ENCODE results near the gene VPS52.
"Not testable (repeated sequence)": the region's sequence is repeated elsewhere in the genome, so short reads cannot be mapped to it uniquely, and the experiment has no call there.

Gene VPS52

DNA sequence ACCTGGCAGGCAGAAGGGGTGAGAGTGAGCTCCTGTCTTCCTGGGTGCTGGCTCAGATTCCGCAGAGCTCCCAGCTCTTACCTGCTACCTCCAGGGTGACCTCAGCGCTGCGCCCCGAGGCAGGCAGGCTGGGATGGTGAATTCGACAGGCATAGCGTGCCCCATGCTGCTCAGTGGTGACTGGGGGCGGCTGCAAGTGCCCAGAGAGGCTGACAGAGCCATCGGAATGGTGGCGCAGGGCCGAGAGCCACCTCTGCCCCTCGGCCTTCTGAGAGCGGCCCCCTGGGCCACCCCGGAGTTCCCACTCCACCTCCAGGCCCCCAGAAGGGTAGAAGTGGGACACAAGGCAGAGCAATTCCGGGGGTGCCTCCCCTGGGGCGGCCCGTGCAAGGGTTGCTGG is 32.5 kb upstream of the VPS52 start:
- DNase-seq = no peak

DNA sequence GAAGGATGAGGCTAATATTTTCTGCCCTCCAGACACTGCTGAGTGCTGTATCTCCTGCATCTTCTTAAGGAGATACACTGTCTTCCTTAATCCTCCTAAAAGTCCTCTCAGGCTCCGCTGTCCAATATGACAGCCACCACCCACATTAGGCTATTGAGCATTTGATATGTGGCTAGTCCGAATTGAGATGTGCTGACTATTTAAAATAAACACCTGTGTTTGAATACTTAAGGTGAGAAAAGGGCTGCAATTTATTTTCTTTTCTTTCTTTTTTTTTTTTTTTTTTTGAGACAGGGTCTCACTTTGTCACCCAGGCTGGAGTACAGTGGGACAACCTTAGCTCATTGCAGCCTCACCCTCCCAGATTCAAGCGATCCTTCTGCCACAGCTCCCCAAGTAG is 30.2 kb upstream of the VPS52 start:
- DNase-seq = no peak

DNA sequence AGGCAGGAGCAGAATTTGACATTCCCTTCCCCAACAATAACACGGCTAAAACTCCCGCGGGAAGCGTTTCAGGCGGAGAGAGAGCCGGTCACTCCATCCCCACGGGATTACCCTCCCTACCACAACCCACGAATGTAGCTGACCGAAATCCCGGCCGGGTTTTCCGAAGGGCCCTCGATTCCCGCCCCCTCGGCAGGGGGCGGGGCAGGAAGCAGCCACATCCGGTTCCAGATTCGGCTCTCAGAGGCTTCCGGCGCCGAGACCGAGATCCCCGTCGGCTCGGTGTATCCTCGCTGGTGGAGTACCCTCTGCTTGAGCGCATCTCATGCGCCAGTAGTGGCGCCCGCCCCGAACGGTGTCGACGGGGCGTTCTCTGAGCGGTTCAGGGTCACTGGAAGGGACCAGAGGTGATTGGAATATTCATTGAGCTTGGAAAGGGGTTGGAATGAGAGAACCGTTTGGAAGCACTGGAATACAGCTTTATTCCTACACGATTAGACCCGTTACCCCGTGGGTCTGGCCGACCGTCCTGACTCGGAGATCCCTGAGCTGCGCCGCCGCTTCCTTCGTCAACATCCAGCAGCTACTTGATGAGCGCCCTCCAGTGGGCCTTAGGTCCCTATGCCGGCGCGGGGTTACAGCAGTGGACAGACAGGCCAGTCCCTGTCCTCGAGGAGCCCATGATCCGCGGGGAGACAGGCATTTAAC is 27.7 kb upstream of the VPS52 start:
- DNase-seq = peak; percentile 90 to 91

DNA sequence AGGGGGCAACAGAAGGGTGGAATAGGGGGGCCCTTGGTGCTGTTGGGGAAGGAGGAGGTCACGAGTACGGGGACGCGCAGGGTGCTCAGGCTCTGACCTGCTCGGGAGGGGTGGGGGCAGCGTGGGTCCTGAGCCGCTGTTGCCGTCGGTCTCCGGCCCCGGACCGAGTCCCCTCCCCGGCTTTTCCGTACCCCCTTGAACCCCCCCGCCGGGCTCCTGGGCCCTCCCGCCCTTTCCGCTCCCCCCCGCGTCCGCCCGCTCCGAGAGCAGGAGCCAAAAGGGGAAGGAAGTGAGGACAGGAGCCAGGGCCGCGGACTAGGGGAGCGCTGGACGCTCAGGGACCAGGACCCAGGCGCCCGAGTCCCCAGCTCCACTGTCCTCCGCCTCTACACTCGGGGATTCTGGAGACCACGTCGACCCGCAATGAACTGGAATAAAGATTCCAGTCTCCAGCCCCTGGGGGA is 27.1 kb upstream of the VPS52 start, which contains the start of gene RGL2:
Gene RGL2, minus strand, starts transcription at position 170 of the 464 bp plus-strand sequence. CDS start 332 bp downstream, outside the sequence.
- DNase-seq = peak; percentile 86

DNA sequence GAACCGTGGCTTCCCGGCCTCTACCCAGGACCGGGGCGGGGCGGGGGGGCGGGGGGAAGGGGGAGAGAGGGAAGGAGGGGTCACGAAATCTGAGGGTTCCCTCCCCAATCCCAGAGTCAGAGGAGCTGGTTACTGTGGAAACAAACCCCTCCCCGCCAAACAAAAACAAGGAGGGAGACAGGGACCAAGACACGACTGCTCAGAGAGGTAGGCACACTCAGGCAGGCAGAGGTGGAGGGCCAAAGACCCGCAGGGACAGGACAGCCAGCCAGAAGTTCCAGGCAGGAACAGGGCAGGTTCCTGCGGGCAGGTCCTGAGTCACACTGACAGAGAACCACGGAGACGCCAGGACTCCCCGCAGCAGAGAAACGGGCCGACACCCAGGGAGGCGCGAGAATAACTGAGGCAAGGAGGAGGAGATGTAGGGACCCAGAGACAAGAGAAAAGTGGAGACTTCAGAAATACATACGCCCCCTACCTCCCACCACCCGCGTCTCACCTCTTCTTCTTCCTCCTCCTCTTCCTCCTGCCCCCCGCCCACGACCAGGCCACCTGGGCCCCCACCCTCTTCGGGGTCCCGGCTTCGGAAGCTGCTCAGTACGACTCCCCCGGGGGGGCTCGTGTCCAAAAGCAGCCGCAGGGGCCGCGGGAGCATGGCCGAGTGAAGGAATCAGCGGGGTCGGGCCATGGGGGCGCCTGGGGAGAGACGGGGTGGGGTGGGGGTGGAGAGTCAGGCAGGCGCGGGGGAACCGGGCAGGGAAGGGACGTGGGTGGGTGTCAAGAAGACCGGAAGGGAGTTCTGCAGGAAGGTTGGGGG is 26.5 kb upstream of the VPS52 start:
- DNase-seq = peak; percentile 69 to 83

DNA sequence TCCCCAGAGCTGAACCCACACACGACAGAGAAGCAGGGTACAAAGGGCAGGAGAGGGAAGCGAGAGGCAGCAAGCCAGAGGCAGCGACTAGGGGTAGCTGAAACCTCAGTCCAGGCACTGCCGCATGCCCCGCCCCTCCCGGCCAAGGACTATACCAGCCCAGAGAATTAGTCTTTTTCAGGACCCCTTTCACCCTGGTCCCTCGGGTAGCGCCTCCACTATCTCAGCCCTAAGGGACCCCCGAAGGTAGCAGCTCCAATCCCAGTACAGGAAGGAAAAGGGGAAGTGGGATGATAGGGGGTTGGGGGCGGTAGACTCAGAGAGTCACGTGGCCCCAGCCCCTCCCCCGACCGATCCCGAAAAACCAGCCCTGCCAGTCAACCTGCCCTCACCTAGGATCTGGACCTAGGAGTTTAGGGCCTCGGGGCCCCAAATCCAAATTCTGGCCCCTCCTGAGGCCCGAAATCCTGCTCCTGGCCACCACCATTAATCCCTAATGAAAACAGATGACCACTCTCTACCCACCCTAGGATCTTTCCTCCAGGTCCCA is 25.8 kb upstream of the VPS52 start:
- DNase-seq = no peak

DNA sequence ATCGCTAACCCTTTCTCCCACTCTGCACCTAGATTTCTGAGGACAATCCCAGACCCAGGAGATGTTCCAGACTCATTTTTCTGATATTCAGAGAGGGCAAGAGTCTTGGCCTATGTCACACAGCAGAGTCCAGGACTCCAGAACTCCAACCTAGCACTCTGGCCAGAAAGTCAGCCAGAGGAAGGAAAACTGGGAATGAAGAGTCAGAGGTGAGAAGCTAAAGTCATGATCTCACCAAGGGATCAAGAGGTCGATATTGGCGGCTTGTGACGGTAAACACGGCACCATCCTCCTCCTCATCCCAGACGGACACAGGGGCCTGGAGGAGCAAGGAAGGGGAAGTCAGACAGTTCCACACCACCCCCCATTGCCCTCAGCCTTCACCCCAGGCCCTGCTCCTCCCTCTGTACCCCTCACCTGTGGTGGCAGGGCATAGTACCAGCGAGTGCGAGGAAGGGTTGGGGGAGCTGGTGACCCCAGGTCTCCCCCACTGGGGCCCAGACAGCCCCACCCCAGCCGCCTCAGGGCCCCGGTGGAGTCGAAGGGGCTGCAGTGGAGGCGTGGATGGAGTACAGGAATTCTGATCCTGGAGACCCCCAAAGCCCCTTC is 25.2 kb upstream of the VPS52 start:
- no peak for DNase-seq

DNA sequence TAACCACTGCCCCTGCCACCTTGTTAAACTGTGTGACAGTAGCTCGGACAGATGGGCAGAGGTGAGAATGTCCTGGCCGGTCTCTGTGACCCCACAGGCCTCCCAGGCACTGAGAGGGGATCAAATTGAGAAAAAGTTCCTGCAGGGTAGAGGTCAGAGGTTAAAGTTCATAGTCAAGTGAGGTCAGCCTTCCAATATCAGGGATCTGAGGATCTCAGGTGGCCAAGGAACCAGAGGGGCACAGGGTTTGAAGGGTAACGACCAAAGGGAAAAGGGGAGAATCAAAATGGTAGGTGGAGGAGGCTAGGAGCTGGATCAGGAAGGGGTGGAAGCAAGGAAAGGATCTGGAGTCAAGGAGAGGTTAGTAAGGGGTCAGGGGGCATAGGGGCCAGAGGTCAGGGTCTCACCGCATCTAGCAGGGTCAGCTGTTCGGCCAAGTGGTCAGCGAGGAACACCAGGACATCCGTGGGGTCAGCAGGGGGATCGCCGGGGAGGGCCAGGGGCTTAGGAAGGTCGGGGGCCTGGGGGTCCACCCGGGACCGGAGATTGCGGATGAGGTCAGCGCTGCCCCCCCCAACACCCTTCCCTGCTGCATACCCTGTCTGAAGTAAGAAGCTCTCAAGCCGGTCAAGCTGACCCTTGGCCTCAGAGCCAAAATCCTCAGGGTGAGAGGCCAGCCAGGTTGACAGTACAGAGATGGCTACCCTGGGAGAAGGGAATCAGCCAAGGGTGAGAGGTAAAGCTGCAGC is 24.1 kb upstream of the VPS52 start:
- no peak for DNase-seq

DNA sequence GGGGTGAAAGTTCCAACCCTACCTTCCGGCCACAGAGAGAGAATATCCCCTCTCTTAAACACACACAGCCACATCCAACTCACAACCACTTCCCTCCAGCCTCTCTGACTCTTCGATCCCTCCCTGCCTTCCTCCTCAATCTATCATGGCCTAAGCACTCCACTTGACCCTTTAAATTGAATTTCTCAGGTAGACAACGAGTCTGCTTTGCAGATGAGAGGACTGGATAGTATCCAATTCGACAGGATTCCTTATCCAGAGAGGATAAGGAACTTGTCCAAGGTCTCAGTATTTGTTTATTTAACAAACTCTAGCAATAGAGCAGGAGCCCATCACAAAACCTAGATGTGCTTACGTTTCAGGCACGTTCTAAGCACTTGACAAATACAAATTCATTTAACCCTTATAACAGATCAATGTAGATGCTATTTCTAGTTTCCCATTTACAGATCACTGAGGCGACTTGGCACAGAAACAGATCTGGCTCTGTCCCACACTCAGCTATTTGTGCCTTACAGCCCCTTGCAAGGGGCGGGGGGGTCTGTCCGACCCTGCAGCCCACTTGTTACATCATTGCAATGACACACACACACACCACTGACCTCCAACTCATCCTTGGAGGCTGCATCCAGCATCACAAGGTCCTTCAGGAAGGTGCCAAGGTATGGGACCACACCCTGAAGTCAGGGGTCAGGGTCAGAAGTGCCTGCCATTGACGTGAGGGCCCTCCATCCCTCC is 22.6 kb upstream of the VPS52 start:
- DNase-seq = no peak

DNA sequence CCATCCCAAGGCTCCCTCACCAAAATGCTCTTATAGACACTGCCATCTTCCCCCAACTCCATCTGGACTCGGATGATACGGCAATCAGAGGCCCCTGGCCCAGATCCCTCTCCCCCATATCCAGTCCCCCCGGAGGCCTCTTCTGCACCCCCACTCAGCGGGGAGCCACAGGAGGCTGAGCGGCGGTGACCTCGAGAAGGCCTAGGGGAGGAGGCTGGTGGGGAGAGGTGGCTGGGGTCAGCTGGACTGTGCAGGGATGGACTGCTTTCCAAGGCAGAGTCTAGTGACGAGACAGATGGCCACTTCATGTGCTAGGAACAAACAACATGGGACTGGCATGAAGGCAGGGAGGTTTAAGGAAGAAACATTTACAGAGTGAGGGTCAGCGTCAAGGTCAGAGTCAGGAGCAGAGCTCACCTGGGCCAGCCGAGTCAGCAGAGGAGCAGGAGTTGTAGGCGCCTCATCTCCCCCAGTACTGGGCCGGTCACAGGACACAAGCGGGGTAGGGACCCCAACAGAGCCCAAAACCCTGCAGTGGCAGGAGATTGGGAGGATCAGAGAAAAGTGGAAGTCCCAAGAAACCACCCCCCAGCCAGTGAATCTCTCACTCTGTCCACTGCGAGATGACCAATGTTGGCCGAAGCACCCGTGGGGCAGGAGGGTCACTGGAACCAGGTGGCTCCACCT is 21.5 kb upstream of the VPS52 start:
- no peak for DNase-seq

DNA sequence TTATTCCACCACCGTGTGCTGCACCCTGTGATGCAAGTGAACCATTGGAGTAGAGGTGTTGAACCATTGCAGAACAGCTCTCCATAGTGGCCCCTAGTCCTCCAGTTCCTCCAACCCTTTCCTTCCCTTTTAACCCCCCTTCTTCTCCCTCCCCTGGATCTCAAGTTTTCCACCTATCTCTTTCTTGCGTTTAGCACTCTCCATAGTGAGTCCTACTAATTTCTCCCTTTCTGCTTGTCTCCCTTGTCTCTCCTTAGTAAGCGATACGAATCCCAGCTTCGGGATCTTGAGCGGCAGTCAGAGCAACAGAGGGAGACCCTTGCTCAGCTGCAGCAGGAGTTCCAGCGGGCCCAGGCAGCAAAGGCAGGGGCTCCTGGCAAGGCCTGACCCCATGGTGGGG is 18.8 kb upstream of the VPS52 start:
- DNase-seq = no peak

DNA sequence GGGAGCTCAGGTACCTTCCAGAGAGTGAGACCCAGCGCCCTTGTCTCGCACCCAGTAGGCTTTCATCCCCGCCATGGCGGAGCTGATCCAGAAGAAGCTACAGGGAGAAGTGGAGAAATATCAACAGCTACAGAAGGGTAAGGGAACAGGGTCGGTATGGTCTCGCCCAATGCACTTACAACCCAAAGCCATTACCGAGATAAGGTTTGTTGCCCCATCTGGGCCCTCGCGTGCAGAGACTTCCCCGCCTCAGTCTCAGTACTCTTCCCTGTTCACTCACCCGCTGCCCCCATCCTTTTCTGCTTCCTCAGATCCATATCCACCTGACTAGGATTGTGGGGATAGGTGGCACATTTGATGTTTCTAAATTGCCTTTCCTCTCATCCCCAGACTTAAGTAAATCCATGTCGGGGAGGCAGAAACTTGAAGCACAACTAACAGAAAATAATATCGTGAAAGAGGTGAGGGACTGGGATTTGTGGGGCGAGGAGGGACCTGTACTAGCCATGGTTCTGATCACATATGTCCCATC is 18.2 kb upstream of the VPS52 start:
- no peak for DNase-seq

DNA sequence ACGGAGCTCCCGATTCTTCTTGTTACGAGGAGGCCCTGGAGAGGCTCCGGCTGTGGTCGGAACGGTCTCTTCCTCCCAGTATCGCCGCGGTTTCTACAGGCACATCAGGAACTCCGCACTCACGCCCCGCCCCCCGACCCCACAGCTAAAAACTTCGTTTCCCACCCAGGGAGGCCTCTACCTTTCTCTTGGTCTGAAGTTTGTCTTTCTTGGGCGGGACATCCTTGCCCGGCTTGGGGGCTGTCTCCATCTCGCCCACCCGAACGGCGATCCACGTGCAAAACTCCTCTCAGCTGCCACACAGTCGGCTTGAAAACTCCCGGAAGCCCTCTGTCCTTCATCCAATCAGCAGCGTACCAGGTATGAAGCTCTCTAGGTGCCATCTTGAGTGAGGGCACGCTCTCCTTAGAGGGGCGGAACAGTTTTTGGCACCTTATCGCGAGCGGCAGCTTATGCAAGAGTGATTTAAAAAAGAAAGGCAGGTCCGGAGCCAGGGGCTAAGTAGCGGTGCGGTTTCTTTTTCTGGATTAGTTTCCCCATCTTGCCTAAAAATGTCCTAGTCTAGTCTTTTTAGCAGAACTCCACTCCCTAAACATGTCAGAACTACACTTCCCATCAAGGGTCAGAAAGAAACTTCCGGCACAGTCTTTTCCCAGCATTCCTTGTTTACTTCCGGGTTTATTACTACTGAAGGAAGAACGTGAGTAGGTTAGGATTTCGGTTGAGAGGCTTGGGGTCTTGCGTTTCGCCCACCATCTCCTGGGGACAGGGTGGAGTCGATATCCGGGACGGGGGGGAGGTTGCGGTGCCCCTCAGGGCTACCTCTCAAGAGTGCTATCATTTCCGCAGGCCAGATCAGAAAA is 17.5 kb upstream of the VPS52 start, which contains the start of the genes PFDN6 and WDR46:
Gene PFDN6, plus strand, starts transcription at position 681 of the 863 bp plus-strand sequence. CDS start 256 bp downstream, outside the sequence.
Gene WDR46, minus strand, starts transcription at position 319 of the 863 bp plus-strand sequence. Its CDS starts 69 bp downstream, at position 250.
- DNase-seq = peak; percentile 97 to 99

DNA sequence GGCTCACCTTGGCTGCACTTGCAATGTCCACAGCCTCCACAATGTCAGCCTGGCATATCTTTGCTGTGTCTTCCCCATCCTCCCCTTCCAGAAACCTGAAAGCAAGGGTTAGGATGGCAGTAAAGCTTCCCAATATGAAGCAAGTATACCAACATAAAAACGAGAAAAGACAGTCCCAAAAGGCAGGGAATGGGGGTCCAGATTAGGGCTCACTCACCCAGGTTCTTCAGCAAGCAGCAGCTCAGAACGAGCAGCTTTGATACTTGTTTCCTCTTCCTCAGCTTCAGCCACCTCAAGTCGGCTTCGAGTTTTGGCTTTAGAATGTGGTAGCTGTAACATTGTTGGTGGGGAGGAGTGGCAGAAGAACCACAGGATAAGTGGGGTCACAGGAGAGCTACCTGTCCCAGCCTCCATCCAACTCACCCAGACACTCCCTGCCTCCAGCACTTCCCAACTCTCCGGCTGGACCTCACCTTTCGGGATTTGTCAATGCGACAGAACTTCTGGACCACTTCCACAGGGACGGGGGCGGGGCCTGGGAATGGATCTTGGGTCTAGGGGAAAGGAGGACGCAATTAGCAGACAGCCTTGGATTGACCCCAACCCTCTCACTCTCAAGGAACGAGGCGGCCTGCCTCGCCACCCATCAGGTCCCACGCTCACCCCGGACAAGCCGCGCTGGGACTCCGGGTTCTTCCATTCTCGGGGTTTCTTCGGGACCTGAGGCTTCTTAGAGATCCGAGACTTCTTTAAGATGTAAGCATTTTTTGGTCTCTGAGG is 16.7 kb upstream of the VPS52 start:
- no peak for DNase-seq

DNA sequence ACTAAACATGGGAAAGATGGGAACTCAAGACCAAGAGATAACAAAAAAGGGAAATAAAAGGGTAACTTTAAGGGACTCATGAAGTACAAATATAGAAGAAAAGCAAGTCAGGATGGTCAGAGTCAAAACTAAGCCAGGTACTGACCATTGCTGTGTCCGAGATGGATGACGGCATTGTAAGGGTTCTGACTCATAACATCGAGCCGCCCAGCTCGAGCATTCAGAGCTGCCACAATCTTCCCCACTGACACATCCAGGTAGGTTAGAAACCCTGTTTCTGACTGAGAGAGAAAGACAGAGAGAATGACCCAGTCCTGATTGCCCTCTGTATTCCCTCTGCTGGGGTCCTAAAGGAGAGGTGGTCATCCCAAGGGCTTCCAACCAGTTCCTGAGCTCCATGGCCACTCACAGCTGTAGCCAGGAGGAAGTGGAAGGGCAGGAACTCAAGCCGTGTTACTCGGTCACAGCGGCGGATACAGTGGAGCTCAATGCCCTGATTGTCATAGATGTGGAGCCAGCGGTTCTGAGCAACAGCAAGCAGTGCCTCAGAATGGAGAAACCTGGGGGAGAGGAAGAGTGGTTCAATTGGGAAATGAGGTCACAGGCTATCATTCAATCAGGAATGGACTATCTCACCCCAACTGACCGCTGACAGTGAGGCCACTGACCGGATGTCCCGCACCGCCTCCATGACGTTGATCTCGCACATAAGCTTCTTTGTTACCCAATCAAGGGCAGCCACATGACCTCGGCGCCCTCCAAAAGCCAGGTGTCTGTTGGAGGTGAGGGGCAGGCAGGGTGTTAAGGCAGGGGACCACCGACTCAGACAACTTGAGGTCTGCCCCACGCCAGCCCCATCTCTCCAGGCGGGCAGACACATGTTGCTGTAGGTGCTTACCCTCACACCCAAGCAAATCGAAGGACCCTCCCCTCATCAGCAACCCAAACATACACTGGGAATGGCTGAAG is 15.6 kb upstream of the VPS52 start:
- DNase-seq = no peak

DNA sequence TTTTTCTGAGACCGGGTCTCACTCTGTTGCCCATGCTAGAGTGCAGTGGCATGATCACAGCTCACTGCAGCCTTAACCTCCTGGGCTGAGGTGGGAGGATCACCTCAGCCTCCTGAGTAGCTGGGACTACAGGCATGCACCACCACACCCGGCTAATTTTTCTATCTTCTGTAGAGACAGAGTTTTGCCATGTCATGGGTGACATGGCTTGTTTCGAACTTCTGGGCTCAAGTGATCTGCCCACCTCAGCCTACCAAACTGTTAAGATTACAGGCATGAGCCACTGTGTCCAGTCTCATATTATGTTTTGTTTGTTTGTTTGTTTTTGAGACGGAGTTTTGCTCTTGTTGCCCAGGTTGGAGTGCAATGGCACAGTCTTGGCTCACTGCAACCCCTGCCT is 13.5 kb upstream of the VPS52 start:
- not testable (repeated sequence) for DNase-seq

DNA sequence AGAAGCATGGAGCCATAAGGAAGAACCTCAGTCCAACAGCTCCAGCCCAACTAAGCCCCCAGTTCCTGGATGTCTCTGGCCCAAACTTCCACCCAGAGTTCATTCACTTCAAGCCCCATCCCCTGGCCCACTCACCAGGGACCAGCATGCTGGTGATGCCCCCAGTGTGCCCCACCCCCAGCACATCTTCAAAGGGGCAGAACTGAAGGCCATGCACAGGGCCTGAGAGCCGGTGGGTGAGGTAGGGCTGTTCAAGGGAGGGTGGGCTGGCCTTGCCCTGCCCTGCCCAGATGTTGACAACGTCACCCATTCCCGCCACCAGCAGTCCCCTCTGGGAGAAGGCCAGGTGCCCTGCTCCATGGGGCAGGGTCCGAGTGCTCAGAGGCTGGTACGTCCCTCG is 8.9 kb upstream of the VPS52 start:
- no peak for DNase-seq

Measured in AML-193 (cell line).